ENCODE measurements around the gene ZNF362.

Gene ZNF362

DNA sequence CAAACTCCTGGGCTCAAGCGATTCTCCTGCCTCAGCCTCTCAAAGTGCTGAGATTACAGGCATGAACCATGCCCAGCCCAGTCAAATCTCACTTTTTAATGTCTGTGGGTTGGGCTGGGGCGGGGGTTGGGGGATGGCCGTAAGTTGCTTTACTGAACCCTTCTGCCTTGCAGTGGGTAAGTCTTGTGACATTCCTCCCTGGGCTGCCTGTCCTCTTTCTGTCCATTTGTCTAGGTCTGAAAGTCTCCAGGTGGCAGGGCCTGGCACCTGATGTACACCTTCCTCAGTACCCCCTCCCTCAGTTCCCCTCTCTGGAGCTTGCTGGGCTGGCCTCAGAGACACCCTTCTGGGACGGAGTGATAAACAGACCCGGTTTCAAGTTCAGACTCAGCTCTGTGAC lies 13.3 kb downstream of the ZNF362 start:
- no peak for DNase-seq

GRCh38 chr1:33270379-33270778 lies 14.1 kb downstream of the ZNF362 start:
- DNase-seq: no peak

DNA sequence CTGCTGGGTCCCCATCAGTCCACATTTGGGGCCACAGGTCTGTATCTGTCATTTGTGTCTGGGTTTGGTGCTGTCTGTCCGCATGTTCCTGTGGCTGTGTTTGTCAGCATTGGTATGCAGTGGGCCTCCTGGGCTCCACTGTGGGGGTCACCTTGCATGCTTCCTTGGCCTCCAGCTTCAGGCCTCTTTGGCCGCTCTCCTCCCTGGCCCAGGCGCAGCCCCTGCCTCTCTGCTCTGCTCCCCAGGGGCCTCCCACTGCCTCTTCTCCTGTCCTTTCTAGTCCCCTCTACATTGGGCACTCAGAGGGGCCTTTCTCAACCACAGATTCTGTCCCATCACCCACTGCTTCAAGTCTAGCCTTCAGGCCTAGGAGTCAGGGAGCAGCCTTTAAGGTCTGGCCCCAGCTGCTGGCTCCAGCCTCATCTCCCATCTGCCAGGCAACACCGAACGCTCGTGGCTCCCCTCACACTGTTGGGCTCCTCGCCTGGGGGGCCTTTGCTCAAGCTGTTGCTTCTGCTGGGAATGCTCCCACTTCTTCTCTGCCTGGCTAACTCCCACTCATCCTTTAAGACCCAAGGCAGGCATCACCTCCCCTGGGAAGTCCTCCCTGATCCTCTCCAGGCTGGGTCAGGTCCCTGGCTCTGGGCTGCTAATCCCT lies 14.6 kb downstream of the ZNF362 start:
- no peak for DNase-seq

GRCh38 chr1:33271666-33272505 lies 15.6 kb downstream of the ZNF362 start:
- no peak for DNase-seq

GRCh38 chr1:33272509-33272908 lies 16.2 kb downstream of the ZNF362 start:
- no peak for DNase-seq

- no peak for DNase-seq
These were observed 16.6 kb downstream of the ZNF362 start for GRCh38 chr1:33272930-33273329.

DNA sequence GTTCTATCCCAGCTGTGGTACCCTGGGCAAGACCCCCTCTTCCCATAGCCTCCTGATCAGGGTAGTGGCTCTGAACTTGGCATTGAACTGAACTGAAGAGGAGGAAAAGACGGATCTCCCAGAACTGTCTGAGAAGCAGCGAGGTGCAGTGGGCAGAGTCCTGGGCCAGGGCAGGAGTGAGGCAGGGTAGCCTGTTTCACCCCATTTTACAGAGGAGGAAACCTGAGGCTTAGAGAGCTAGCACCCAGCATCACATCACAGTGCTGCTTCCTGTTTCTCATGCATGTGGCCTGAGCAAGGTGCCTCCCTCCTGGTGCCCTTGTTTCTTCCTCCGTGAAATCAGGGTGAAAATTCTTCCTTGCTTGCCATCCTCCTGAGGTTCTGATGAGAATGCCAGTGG lies 17.1 kb downstream of the ZNF362 start:
- DNase-seq: peak; percentile 14

DNA sequence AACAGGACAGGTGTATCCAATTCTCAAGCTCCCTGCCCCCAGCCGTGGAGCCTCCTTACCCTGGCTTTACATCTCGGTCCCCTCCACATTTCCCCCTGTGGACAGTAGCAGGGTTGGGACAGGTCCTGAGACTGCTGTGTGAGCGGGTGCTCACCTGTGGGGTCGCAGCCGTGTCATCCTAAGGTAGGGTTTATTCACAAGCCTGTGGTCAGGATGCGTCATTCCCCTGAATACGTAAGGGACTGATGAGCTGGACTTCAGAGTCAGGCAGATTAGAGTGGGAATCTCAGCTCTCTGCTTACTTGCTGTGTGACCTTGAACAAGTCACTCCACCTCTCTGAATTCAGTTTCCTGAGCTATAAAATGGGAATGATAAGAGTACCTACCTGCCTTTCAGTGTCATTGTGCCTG lies 17.7 kb downstream of the ZNF362 start:
- DNase-seq: no peak

- no peak for DNase-seq
These were observed 18.2 kb downstream of the ZNF362 start for GRCh38 chr1:33274446-33274845.

- DNase-seq: no peak
These were observed 18.9 kb downstream of the ZNF362 start for GRCh38 chr1:33275195-33275594.

DNA sequence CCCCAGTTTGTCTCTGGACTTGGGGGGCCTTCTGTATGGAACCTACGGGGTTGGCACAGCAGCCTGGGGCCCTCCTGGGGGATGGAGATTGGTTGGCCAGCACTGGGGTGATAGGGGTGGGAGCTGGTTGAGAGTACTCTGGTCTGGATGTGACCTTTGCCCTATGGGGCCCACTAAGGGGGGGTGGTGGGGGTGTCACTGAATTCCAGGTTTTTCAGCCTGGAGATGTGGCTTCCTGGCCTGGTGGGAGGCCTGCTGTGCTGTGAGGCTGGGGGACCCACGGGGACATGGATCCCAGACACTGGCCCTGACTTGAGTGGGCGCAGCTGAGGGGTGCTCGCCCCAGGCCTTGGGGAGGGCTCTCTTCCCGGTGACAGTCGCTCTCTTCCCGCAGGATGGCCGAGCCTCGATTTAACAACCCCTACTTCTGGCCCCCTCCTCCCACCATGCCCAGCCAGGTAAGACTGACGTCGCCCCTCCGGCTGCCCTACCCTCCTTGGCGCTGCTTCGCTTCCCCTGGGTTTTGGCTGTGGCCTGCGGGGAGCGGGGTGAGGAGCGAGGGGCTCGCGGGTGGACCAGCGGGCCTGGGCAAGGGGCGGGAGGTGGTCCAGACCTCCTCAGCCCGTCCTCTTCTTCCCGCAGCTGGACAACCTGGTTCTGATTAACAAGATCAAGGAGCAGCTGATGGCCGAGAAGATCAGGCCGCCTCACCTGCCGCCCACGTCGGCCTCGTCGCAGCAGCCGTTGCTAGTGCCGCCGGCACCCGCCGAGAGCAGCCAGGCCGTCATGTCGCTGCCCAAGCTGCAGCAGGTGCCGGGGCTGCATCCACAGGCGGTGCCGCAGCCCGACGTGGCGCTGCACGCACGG lies 19.6 kb downstream of the ZNF362 start:
- DNase-seq: no peak

GRCh38 chr1:33276573-33277298 lies 20.4 kb downstream of the ZNF362 start:
- DNase-seq: no peak

GRCh38 chr1:33277488-33278084 lies 21.3 kb downstream of the ZNF362 start:
- DNase-seq: no peak

DNA sequence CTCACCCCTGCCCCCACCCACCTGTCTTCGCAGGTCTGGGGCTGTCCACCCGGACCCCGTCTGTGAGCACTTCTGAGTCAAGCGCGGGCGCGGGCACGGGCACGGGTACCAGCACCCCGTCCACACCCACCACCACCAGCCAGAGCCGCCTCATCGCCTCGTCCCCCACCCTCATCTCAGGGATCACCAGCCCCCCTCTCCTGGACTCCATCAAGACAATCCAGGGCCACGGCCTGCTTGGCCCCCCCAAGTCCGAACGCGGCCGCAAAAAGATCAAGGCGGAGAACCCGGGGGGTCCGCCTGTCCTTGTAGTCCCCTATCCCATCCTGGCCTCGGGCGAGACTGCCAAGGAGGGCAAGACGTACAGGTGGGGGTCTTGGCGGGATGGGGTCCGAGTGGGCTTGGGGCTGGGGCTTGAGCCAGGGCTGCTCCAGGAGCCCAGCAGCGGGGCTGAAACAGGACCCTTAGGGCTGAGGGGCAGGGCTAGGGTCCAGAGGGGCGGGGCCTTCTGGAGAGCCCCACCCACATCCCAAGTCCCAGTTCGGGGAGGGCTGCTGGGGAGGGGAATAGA lies 23.9 kb downstream of the ZNF362 start:
- no peak for DNase-seq

DNA sequence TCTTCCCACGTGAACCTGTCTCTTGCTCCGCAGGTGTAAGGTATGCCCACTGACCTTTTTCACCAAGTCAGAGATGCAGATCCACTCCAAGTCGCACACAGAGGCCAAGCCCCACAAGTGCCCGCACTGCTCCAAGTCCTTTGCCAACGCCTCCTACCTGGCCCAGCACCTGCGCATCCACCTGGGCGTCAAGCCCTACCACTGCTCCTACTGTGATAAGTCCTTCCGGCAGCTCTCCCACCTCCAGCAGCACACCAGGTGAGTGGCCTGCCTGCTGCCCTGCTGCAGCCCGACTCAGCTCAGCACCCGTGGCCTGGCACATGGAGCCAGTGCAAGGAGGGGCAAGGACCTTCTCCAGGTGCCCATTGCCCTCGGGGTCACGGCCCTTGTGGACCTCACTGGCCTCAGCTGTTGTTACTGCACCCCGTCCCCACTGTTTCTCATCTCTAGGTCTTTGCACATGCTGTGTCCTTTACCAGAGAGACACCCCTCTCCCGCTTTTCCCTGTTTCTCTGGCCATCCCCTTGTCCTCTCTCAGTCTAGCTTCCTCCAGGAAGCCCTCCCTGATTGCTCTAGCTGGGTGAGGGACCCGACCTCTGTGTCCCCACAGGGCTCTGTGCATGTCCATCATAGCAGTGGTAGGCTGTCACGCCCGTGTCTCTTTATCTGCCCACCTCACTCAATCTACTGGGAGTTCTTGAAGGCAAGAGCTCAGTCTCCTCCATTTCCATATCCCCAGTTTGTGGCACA lies 25.4 kb downstream of the ZNF362 start:
- no peak for DNase-seq

DNA sequence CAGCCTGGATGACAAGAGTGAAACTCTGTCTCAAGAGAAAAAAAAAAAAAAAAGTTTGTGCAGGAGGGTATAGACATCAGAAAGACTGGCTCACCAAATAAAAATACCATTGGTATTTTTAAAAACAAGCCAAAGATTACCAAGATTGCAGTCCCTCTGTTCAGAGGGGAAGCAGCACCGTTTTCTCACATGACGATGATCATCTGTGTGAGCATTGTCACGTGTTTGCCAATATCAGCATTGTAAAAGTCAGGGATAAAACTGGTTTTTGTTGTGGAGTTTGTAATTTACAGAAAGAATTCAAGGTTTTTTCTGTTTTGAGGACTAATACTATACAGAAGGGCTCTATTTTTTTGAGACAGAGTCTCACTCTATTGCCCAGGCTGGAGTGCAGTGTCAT lies 26.5 kb downstream of the ZNF362 start:
- DNase-seq: no peak

DNA sequence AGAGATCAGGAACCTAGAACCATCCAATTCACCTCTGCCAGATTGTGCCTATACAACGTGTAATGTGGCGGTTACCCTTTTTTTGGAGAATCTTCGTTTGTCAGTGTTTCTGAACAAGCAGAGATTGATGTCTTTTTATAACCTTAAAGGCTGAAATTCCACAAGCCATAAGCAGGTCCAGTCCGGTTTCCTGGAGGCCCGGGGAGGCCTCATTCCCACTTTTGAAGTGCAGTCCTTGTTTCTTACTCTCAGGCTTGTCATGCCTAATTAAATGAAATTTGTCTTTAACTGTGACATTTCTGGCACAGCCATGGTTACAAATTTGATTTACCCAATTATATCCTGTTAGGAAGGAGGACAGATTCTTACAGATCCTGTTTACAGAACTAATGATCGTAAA lies 27.8 kb downstream of the ZNF362 start:
- no peak for DNase-seq

GRCh38 chr1:33286451-33287185 lies 30.3 kb downstream of the ZNF362 start:
- no peak for DNase-seq

GRCh38 chr1:33287317-33287716 lies 31.0 kb downstream of the ZNF362 start:
- no peak for DNase-seq

Data from activated effector memory CD4-positive, alpha-beta T cell treated with Interleukin-2 at 50 U/mL for 16 hours (primary cell).